Fibroblast of lung (primary cell): Measurements from ENCODE around the gene KCNK10.

Experiments used
- CTCF ChIP-seq, 2 donors: IDR thresholded peaks in 1 of 2; conservative IDR thresholded peaks in 1 of 2; 1 replicate in 1 of 2; 2 replicates in 1 of 2; pipeline ENCODE4 v1.5.1; 2011 to 2012; ENCODE audit warnings: low read length in 2 of 2, control low read depth in 1 of 2, inconsistent platforms in 1 of 2, low read depth in 1 of 2, mild to moderate bottlenecking in 1 of 2
- EZH2 ChIP-seq: IDR thresholded peaks from 2 replicates; pipeline ENCODE4 v1.5.1; 2012; ENCODE audit warnings: low read length, control low read depth, mild to moderate bottlenecking; ENCODE audit errors: missing control alignments

- TF ChIP-seq CTCF (conservative IDR thresholded peaks at IDR 0.05 in 1 of 2, IDR thresholded peaks at IDR 0.05 in 1 of 2; ENCODE audit: low read depth in 1 of 2, low read length in 2 of 2): no peak
- TF ChIP-seq EZH2: no peak
These were observed 46.0 kb downstream of the KCNK10 start for GRCh38 chr14:88276923-88277596.
